ENCODE results near the gene FBN2.

GRCh38 chr5:128572930-128573319 is 34.9 kb upstream of the FBN2 start:
- TF ChIP-seq EZH2 (IDR thresholded peaks at IDR 0.05; ENCODE audit: borderline replicate concordance): no peak
- TF ChIP-seq, protein P1, sequence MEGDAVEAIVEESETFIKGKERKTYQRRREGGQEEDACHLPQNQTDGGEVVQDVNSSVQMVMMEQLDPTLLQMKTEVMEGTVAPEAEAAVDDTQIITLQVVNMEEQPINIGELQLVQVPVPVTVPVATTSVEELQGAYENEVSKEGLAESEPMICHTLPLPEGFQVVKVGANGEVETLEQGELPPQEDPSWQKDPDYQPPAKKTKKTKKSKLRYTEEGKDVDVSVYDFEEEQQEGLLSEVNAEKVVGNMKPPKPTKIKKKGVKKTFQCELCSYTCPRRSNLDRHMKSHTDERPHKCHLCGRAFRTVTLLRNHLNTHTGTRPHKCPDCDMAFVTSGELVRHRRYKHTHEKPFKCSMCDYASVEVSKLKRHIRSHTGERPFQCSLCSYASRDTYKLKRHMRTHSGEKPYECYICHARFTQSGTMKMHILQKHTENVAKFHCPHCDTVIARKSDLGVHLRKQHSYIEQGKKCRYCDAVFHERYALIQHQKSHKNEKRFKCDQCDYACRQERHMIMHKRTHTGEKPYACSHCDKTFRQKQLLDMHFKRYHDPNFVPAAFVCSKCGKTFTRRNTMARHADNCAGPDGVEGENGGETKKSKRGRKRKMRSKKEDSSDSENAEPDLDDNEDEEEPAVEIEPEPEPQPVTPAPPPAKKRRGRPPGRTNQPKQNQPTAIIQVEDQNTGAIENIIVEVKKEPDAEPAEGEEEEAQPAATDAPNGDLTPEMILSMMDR (IDR thresholded peaks at IDR 0.05; ENCODE audit: poor library complexity): no peak
